ENCODE results near the gene PDE4B. TPM values are rescaled to one million over a fixed set of nuclear protein-coding genes. Genes with fewer than 3 reads are reported as not detected.
A peak's percentile ranks its signal among the peaks of the same experiment; 100 is the strongest.

PDE4B gene
- total and polyA plus RNA-seq, 2 donors from 2014 or later = 2.0 to 8.7 TPM

DNA sequence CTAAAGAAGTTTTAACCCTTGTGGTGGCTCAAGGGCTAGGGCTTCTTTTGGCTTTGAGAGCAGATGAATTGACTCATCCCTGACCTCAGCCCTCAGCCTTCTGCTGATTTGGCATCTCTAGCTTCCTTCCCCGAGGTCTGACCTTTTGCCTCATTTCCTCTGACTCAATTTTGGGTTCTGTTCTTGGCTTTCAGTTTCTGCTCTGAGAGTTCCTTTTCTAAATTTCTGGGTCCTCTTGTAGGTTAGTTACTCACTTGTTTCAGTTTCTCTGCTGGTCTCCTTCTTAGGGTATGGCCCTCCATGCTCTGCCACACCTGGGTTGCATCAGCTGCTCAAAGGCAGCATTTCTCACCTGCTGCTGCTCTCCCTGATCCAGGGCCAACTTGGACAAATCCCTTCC is 19.4 kb downstream of the PDE4B start:
- H3K9me3 ChIP-seq (ENCODE audit: control insufficient read depth in 2 of 3, insufficient read depth in 1 of 3, low read length in 3 of 3) = no peaks in the 10 kb centered on the region
- no peak overlapping the region for H3K4me3 ChIP-seq (ENCODE audit: low read length in 3 of 3)
- FAIRE-seq = no peak
- H3K27ac ChIP-seq (ENCODE audit: low read depth in 2 of 2, low read length in 2 of 2) = no peak overlapping the region
- no peaks in the 10 kb centered on the region for H3K36me3 ChIP-seq (ENCODE audit: control insufficient read depth in 2 of 3, insufficient read depth in 3 of 3, low read length in 3 of 3)
- peak in 1 of 5 donors; percentile 19 for DNase-seq
- no peaks in the 10 kb centered on the region for H3K4me1 ChIP-seq (ENCODE audit: control insufficient read depth in 2 of 3, insufficient read depth in 2 of 3, low read depth in 1 of 3, low read length in 3 of 3)
- no peak overlapping the region for H3K9ac ChIP-seq (ENCODE audit: low read length in 3 of 3)
- no peak for TF ChIP-seq CTCF (IDR thresholded peaks at IDR 0.05; ENCODE audit: borderline replicate concordance, extremely low read depth, insufficient read depth)
- intact Hi-C loops (cut with DNase I) = no loop called here
- H3K27me3 ChIP-seq (ENCODE audit: control insufficient read depth, insufficient read depth, low read length) = no peaks in the 10 kb centered on the region

GRCh38 chr1:65813956-65814355 is 21.3 kb downstream of the PDE4B start:
- H3K27ac ChIP-seq (ENCODE audit: low read depth in 2 of 2, low read length in 2 of 2) = no peak overlapping the region
- H3K4me3 ChIP-seq (ENCODE audit: low read length in 3 of 3) = no peak overlapping the region
- FAIRE-seq (no peak), DNase-seq (no peak)
- H3K9ac ChIP-seq (ENCODE audit: low read length in 3 of 3) = no peak overlapping the region
- no peaks in the 10 kb centered on the region for H3K9me3 ChIP-seq (ENCODE audit: control insufficient read depth in 2 of 3, insufficient read depth in 1 of 3, low read length in 3 of 3)
- intact Hi-C loops (cut with DNase I) = no loop called here
- H3K27me3 ChIP-seq (ENCODE audit: control insufficient read depth, insufficient read depth, low read length) = no peaks in the 10 kb centered on the region
- H3K4me1 ChIP-seq (ENCODE audit: control insufficient read depth in 2 of 3, insufficient read depth in 2 of 3, low read depth in 1 of 3, low read length in 3 of 3) = no peaks in the 10 kb centered on the region
- H3K36me3 ChIP-seq (ENCODE audit: control insufficient read depth in 2 of 3, insufficient read depth in 3 of 3, low read length in 3 of 3) = no peaks in the 10 kb centered on the region
- no peak for TF ChIP-seq CTCF (IDR thresholded peaks at IDR 0.05; ENCODE audit: borderline replicate concordance, extremely low read depth, insufficient read depth)

DNA sequence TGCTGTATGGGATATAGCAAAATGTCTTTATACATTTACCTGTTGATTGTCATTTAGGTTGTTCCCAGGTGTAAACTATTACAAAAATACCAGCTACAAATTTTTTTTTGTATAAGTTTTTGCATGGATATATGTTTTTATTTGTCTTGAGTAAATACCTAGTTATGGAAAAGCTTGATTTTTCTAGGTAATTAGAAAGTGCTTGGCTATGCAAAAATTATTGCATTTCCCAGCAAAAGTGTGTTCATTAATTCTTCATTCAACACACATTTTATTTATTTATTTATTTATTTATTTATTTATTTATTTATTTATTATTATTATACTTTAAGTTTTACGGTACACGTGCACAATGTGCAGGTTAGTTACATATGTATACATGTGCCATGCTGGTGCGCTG is 22.1 kb downstream of the PDE4B start:
- H3K9ac ChIP-seq (ENCODE audit: low read length in 3 of 3) = no peak overlapping the region
- intact Hi-C loops (cut with DNase I) = no loop called here
- no peaks in the 10 kb centered on the region for H3K27me3 ChIP-seq (ENCODE audit: control insufficient read depth, insufficient read depth, low read length)
- no peak for TF ChIP-seq CTCF (IDR thresholded peaks at IDR 0.05; ENCODE audit: borderline replicate concordance, extremely low read depth, insufficient read depth)
- no peak for FAIRE-seq
- DNase-seq = no peak
- no peaks in the 10 kb centered on the region for H3K36me3 ChIP-seq (ENCODE audit: control insufficient read depth in 2 of 3, insufficient read depth in 3 of 3, low read length in 3 of 3)
- no peaks in the 10 kb centered on the region for H3K9me3 ChIP-seq (ENCODE audit: control insufficient read depth in 2 of 3, insufficient read depth in 1 of 3, low read length in 3 of 3)
- H3K4me3 ChIP-seq (ENCODE audit: low read length in 3 of 3) = no peak overlapping the region
- H3K27ac ChIP-seq (ENCODE audit: low read depth in 2 of 2, low read length in 2 of 2) = no peak overlapping the region
- no peaks in the 10 kb centered on the region for H3K4me1 ChIP-seq (ENCODE audit: control insufficient read depth in 2 of 3, insufficient read depth in 2 of 3, low read depth in 1 of 3, low read length in 3 of 3)

- no peak overlapping the region for H3K27ac ChIP-seq (ENCODE audit: low read depth in 2 of 2, low read length in 2 of 2)
- no peak for DNase-seq
- H3K9ac ChIP-seq (ENCODE audit: low read length in 3 of 3) = no peak overlapping the region
- intact Hi-C loops (cut with DNase I) = no loop called here
- FAIRE-seq = no peak
- TF ChIP-seq CTCF (IDR thresholded peaks at IDR 0.05; ENCODE audit: borderline replicate concordance, extremely low read depth, insufficient read depth) = no peak
- no peaks in the 10 kb centered on the region for H3K27me3 ChIP-seq (ENCODE audit: control insufficient read depth, insufficient read depth, low read length)
- H3K36me3 ChIP-seq (ENCODE audit: control insufficient read depth in 2 of 3, insufficient read depth in 3 of 3, low read length in 3 of 3) = no peaks in the 10 kb centered on the region
- no peaks in the 10 kb centered on the region for H3K9me3 ChIP-seq (ENCODE audit: control insufficient read depth in 2 of 3, insufficient read depth in 1 of 3, low read length in 3 of 3)
- no peak overlapping the region for H3K4me3 ChIP-seq (ENCODE audit: low read length in 3 of 3)
- H3K4me1 ChIP-seq (ENCODE audit: control insufficient read depth in 2 of 3, insufficient read depth in 2 of 3, low read depth in 1 of 3, low read length in 3 of 3) = no peaks in the 10 kb centered on the region
Measured at GRCh38 chr1:65817891-65818290, 25.2 kb downstream of the PDE4B start.

Data from kidney (tissue), 14 donors.